Measurements from ENCODE around the gene CEP350. TPM values are rescaled to one million over a fixed set of nuclear protein-coding genes. Genes with fewer than 3 reads are reported as not detected.
"Not testable (repeated sequence)": the region's sequence is repeated elsewhere in the genome, so short reads cannot be mapped to it uniquely, and the experiment has no call there.

CEP350 gene
- total RNA-seq, 2 experiments from 2014 or later = 31.7 to 34.2 TPM

GRCh38 chr1:179951383-179952144 is 3.0 kb upstream of the CEP350 start:
- intact Hi-C loops (cut with micrococcal nuclease) = loop anchor here (5.0 kb wide), 2 partner anchors 924 to 1071 kb away; partner anchors contain the start of genes FAM20B and STX6
- H3K9me3 Mint-ChIP-seq = no peaks in the 10 kb centered on the region
- POLR2A ChIA-PET = no interaction called here
- no peaks in the 10 kb centered on the region for H3K27me3 Mint-ChIP-seq
- CTCF ChIA-PET = interaction anchor here (0.6 to 1.1 kb wide), 3 partner anchors 18 to 84 kb away, joined by 3 to 4 read pairs (median 3); no protein-coding TSS in a partner anchor
- no peaks in the 10 kb centered on the region for H3K36me3 Mint-ChIP-seq
- H3K4me1 Mint-ChIP-seq (ENCODE audit: low read depth) = peaks cover 27% of the 10 kb centered on the region
- DNase-seq = no peak
- H3K4me3 Mint-ChIP-seq = no peak overlapping the region
- peak overlapping the region; percentile 95 for H3K27ac Mint-ChIP-seq

GRCh38 chr1:179952186-179952585 is 2.4 kb upstream of the CEP350 start:
- H3K4me1 Mint-ChIP-seq (ENCODE audit: low read depth) = peaks cover 31% of the 10 kb centered on the region
- no peaks in the 10 kb centered on the region for H3K27me3 Mint-ChIP-seq
- no peaks in the 10 kb centered on the region for H3K9me3 Mint-ChIP-seq
- intact Hi-C loops (cut with micrococcal nuclease) = loop anchor here (5.0 kb wide), 2 partner anchors 925 to 1070 kb away; partner anchors contain the start of genes FAM20B and STX6
- no peaks in the 10 kb centered on the region for H3K36me3 Mint-ChIP-seq
- H3K27ac Mint-ChIP-seq = peak overlapping the region; percentile 95
- ChIA-PET POLR2A (no interaction called here), CTCF (interaction anchor here (0.9 to 3.2 kb wide), 4 partner anchors 19 to 137 kb away, joined by 3 to 11 read pairs (median 4); no protein-coding TSS in a partner anchor)
- DNase-seq = no peak
- no peak overlapping the region for H3K4me3 Mint-ChIP-seq

GRCh38 chr1:179953974-179954492 is 577 bp upstream of the CEP350 start:
- no peaks in the 10 kb centered on the region for H3K36me3 Mint-ChIP-seq

DNA sequence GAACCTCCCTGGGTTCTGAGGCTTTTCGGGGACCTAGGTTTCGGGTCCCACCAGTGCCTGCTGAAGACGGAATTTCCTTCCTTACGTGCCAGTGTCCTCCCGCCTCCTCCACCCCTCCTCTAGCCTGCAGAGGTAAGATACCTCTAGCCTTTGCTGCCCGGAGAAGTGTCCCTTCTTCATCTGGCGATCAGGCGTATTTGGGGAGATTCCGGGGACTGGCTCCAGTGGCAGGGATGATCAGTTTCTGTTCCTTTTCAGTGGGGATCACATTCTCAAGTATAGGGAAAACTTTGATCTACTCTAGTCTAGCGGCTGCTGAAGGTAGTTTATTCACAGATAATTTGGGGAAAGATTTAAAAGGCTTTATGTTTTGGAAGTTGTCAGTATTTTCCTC is 674 bp downstream of the CEP350 start:
- intact Hi-C loops (cut with micrococcal nuclease) = no loop called here
- no peaks in the 10 kb centered on the region for H3K36me3 Mint-ChIP-seq
- peak overlapping the region; percentile 80 for H3K4me3 Mint-ChIP-seq
- CTCF ChIA-PET = interaction anchor here (0.8 to 3.2 kb wide), 3 partner anchors 75 to 140 kb away, joined by 3 to 11 read pairs (median 4); no protein-coding TSS in a partner anchor
- H3K27me3 Mint-ChIP-seq = no peaks in the 10 kb centered on the region
- peaks cover 45% of the 10 kb centered on the region for H3K4me1 Mint-ChIP-seq (ENCODE audit: low read depth)
- POLR2A ChIA-PET = no interaction called here
- no peaks in the 10 kb centered on the region for H3K9me3 Mint-ChIP-seq
- H3K27ac Mint-ChIP-seq = peak overlapping the region; percentile 65
- DNase-seq = no peak

More at GRCh38 chr1:179953974-179954492, 577 bp upstream of the CEP350 start:
- ChIA-PET POLR2A (interaction anchor here (1.0 to 2.1 kb wide), 4 partner anchors 71 to 277 kb away, joined by 4 to 12 read pairs (median 5); partner anchors contain the start of gene TOR1AIP1), CTCF (interaction anchor here (0.8 to 3.2 kb wide), 5 partner anchors 12 to 139 kb away, joined by 3 to 11 read pairs (median 4); no protein-coding TSS in a partner anchor)
- H3K27ac Mint-ChIP-seq = peak overlapping the region; percentile 95
- peak; percentile 68 for DNase-seq
- peaks cover 39% of the 10 kb centered on the region for H3K4me1 Mint-ChIP-seq (ENCODE audit: low read depth)
- H3K9me3 Mint-ChIP-seq = no peaks in the 10 kb centered on the region
- peak overlapping the region; percentile 80 for H3K4me3 Mint-ChIP-seq
- intact Hi-C loops (cut with micrococcal nuclease) = loop anchor here (1.0 to 5.0 kb wide), 5 partner anchors 72 to 1068 kb away; partner anchors contain the start of genes ACBD6, FAM20B, QSOX1 and STX6
- no peaks in the 10 kb centered on the region for H3K27me3 Mint-ChIP-seq

- intact Hi-C loops (cut with micrococcal nuclease) = no loop called here
- ChIA-PET CTCF (interaction anchor here (0.8 kb wide), 1 partner anchor 75 kb away, joined by 4 read pairs; no protein-coding TSS in a partner anchor), POLR2A (no interaction called here)
- H3K36me3 Mint-ChIP-seq = no peaks in the 10 kb centered on the region
- no peak for DNase-seq
- no peaks in the 10 kb centered on the region for H3K27me3 Mint-ChIP-seq
- no peaks in the 10 kb centered on the region for H3K9me3 Mint-ChIP-seq
- H3K27ac Mint-ChIP-seq = peak overlapping the region; percentile 65
- H3K4me3 Mint-ChIP-seq = peak overlapping the region; percentile 80
- H3K4me1 Mint-ChIP-seq (ENCODE audit: low read depth) = peaks cover 45% of the 10 kb centered on the region
Measured at GRCh38 chr1:179955731-179956130, 1.1 kb downstream of the CEP350 start.

DNA sequence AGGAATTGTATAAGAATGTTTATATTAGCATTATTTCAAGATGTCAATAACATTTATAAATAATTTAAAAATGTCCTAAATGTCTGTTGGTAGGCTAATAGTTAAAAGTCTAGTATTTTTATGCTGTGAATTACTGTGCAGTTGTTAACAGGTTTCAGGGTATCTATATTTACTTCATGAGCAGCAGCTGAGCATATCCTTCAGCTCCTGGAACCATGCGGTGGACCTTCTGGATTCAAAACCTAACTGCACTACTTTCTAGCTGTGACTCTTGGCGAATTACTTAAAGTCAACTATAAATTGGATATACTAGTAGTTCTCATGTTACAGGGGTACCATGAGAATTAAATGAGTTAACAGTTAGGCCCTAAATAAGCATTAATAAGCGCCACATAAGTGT is 3.7 kb downstream of the CEP350 start:
- H3K36me3 Mint-ChIP-seq = peaks cover 9% of the 10 kb centered on the region
- no peak overlapping the region for H3K27ac Mint-ChIP-seq
- H3K4me3 Mint-ChIP-seq = no peak overlapping the region
- intact Hi-C loops (cut with micrococcal nuclease) = no loop called here
- no peaks in the 10 kb centered on the region for H3K9me3 Mint-ChIP-seq
- CTCF ChIA-PET = interaction anchor here (1.1 kb wide), 1 partner anchor 75 kb away, joined by 3 read pairs; no protein-coding TSS in a partner anchor
- POLR2A ChIA-PET = no interaction called here
- H3K4me1 Mint-ChIP-seq (ENCODE audit: low read depth) = peaks cover 44% of the 10 kb centered on the region
- no peaks in the 10 kb centered on the region for H3K27me3 Mint-ChIP-seq
- DNase-seq = no peak

GRCh38 chr1:179962168-179962567 is 7.6 kb downstream of the CEP350 start:
- H3K9me3 Mint-ChIP-seq; CTCF ChIA-PET; H3K4me3 Mint-ChIP-seq; intact Hi-C loops (cut with micrococcal nuclease); DNase-seq; H3K27me3 Mint-ChIP-seq; POLR2A ChIA-PET; H3K27ac Mint-ChIP-seq: not testable (repeated sequence)
- peaks cover 43% of the 10 kb centered on the region for H3K4me1 Mint-ChIP-seq (ENCODE audit: low read depth)
- peaks cover 16% of the 10 kb centered on the region for H3K36me3 Mint-ChIP-seq

- intact Hi-C loops (cut with micrococcal nuclease) = no loop called here
- POLR2A ChIA-PET = no interaction called here
- H3K36me3 Mint-ChIP-seq = peaks cover 22% of the 10 kb centered on the region
- no peak overlapping the region for H3K27ac Mint-ChIP-seq
- peaks cover 52% of the 10 kb centered on the region for H3K4me1 Mint-ChIP-seq (ENCODE audit: low read depth)
- no peak for DNase-seq
- H3K9me3 Mint-ChIP-seq = peaks cover 7% of the 10 kb centered on the region
- no peak overlapping the region for H3K4me3 Mint-ChIP-seq
- H3K27me3 Mint-ChIP-seq = no peaks in the 10 kb centered on the region
- CTCF ChIA-PET = interaction anchor here (0.8 to 1.3 kb wide), 3 partner anchors 12 to 516 kb away, joined by 3 to 5 read pairs (median 3); partner anchors contain the start of gene CEP350
Measured at GRCh38 chr1:179966551-179966950, 11.9 kb downstream of the CEP350 start.

DNA sequence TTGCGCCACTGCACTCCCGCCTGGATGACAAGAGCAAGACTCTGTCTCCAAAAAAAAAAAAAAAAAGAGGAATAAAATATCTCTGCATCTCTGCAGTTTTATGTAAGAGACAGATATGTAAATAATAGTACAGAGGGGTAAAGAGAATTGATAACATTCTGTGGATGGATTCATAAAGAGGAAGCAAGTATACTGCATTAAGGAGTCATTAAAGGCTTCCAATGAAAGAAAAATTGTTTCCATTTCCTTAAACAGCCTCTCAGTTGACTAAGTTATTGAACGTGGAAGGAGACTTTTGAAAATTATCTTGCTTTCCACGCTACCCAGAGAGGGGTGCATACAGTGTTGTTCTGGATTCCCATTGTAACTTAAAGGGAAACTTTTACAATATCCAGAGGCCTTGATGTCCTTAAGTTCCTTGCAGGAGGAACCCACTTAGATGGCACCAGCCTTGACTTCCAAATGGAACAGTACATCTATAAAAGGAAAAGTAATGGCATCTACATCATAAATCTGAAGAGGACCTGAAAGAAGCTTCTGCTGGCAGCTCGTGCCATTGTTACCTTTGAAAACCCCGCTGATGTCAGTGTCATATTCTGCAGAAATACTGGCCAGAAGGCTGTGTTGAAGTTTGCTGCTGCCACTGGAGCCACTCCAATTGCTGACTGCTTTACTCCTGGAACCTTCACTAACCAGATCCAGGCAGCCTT is 13.8 kb downstream of the CEP350 start:
- Mint-ChIP-seq H3K4me1 (ENCODE audit: low read depth) (peaks cover 53% of the 10 kb centered on the region), H3K27ac (no peak overlapping the region), H3K4me3 (no peak overlapping the region), H3K27me3 (no peaks in the 10 kb centered on the region), H3K36me3 (peaks cover 17% of the 10 kb centered on the region), H3K9me3 (peaks cover 7% of the 10 kb centered on the region)
- ChIA-PET CTCF (no interaction called here), POLR2A (no interaction called here)
- intact Hi-C loops (cut with micrococcal nuclease) = no loop called here
- DNase-seq = no peak

DNA sequence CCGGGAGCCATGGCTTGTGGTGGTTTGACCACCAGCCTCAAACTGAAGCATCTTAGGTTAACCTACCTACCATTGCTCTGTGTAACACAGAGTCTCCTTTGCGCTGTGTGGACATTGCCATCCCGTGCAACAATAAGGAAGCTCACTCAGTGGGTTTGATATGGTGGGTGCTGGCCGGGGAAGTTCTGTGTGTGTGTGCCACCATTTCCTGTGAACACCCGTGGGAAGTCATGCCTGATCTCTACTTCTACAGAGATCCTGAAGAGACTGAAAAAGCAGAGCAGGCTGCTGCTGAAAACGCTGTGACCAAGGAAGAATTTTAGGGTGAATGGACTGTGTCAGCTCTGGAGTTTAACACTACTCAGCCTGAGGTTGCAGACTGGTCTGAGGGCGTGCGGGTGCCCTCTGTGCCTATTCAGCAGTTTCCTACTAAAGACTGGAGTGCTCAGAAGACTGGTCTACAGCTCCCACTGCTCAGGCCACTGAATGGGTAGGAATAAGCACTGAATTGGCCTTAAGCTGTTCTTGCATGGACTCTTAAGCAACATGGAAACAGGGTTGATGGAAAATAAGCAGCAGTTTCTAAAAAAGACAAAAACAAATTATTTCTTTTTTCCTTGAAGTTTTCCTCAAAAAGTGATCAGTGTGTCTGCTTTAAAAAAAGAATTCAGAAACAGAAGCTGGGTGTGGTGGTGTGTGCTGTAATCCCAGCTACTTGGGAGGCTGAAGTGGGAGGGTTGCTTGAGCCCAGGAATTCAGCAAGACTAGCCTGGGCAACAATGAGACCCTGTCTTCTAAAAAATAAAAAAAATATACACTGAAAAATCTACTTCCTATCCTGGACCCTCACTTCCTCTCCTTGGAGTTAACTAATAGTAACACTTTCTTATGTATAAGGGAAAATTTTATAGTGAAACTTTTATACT is 14.6 kb downstream of the CEP350 start:
- Mint-ChIP-seq H3K27me3 (no peaks in the 10 kb centered on the region), H3K9me3 (peaks cover 7% of the 10 kb centered on the region), H3K4me3 (no peak overlapping the region), H3K4me1 (ENCODE audit: low read depth) (peaks cover 49% of the 10 kb centered on the region), H3K36me3 (peaks cover 17% of the 10 kb centered on the region), H3K27ac (no peak overlapping the region)
- no peak for DNase-seq
- ChIA-PET CTCF (interaction anchor here (1.4 kb wide), 1 partner anchor 15 kb away, joined by 4 read pairs; no protein-coding TSS in a partner anchor), POLR2A (no interaction called here)
- intact Hi-C loops (cut with micrococcal nuclease) = no loop called here

DNA sequence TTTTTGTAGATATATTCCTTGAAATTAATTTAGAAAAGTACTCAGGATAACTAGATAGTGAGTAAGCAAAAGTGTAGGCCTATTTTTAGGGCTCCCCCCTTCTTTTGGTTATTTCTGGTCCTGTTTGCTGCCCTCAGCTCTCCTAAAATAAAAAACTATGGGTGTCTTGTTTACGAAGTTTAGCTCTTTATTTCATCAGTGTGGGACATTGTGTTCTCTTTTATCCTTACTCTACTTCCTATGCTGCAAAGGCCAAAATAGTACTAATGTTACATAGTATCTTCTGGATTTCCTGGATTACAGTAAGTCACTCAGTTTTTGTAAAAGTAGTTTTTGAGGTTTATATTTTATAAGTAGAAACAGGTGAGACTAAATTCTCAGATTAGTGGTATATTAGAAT is 15.4 kb downstream of the CEP350 start:
- peaks cover 16% of the 10 kb centered on the region for H3K36me3 Mint-ChIP-seq
- ChIA-PET CTCF (interaction anchor here (1.4 kb wide), 1 partner anchor 16 kb away, joined by 4 read pairs; no protein-coding TSS in a partner anchor), POLR2A (no interaction called here)
- no peak overlapping the region for H3K4me3 Mint-ChIP-seq
- DNase-seq = no peak
- no peaks in the 10 kb centered on the region for H3K27me3 Mint-ChIP-seq
- intact Hi-C loops (cut with micrococcal nuclease) = no loop called here
- no peak overlapping the region for H3K27ac Mint-ChIP-seq
- peaks cover 7% of the 10 kb centered on the region for H3K9me3 Mint-ChIP-seq
- peaks cover 42% of the 10 kb centered on the region for H3K4me1 Mint-ChIP-seq (ENCODE audit: low read depth)

Data from activated CD4-positive, alpha-beta memory T cell treated with anti-CD3 and anti-CD28 coated beads for 36 hours (primary cell).